GM12891 (cell line): ENCODE results near the gene TNFRSF21. TPM values are rescaled to one million over a fixed set of nuclear protein-coding genes. Genes with fewer than 3 reads are reported as not detected.

ENCODE experiments used
- DNase-seq: peaks from one replicate; pipeline ENCODE4 v3.0.0; 2011; ENCODE audit warnings: low spot score; ENCODE audit not compliant: insufficient read length
- FAIRE-seq: peaks from 2 replicates; lab custom pipeline; 2011; peaks lifted over from hg19 to GRCh38; lab: Jason Lieb, UNC
- PAX5 ChIP-seq: IDR thresholded peaks from 2 replicates; pipeline ENCODE4 v1.6.1; 2011; ENCODE audit warnings: low read length, moderate library complexity, mild to moderate bottlenecking; ENCODE audit not compliant: insufficient read depth, severe bottlenecking
- POLR2A ChIP-seq: IDR thresholded peaks from 2 replicates; pipeline ENCODE4 v1.6.1; 2011; ENCODE audit warnings: low read depth, low read length, control low read depth
- POLR2AphosphoS5 ChIP-seq: IDR thresholded peaks from 2 replicates; pipeline ENCODE4 v1.6.1; 2011; ENCODE audit warnings: low read depth, low read length, control low read depth
- POU2F2 ChIP-seq: IDR thresholded peaks from 2 replicates; pipeline ENCODE4 v1.6.1; 2011; ENCODE audit warnings: low read depth, mild to moderate bottlenecking, control low read depth, low read length, moderate library complexity
- SPI1 ChIP-seq: IDR thresholded peaks from 2 replicates; pipeline ENCODE4 v1.6.1; 2011; ENCODE audit warnings: low read depth, low read length, control low read depth
- TAF1 ChIP-seq: IDR thresholded peaks from 2 replicates; pipeline ENCODE4 v1.6.1; 2011; ENCODE audit warnings: low read depth, low read length, control low read depth
- polyA plus RNA-seq: library from polyadenylated mRNA; unstranded; fragments of >200 nt; gene quantifications from one replicate; pipeline ENCODE4 v1.2.1, GENCODE V29; 2012; ENCODE audit warnings: low read depth, missing spikeins, inconsistent platforms; ENCODE audit not compliant: missing spikeins

TNFRSF21 gene
- 0.12 TPM for polyA plus RNA-seq

GRCh38 chr6:47309291-47310130 is at the start of gene TNFRSF21:
Gene TNFRSF21, minus strand, starts transcription at chr6:47309905. Its CDS starts 394 bp downstream, at chr6:47309511.
- FAIRE-seq = peak; percentile 87
- DNase-seq = peak; percentile 86
- no peak for TF ChIP-seq SPI1
- no peak for TF ChIP-seq POU2F2
- no peak for TF ChIP-seq POLR2A
- TF ChIP-seq POLR2AphosphoS5 = no peak
- TF ChIP-seq PAX5 = no peak
- no peak for TF ChIP-seq TAF1

- peak; percentile 87 for FAIRE-seq
- TF ChIP-seq POLR2AphosphoS5 (no peak), TAF1 (no peak), POLR2A (no peak), PAX5 (no peak), POU2F2 (no peak), SPI1 (no peak)
- no peak for DNase-seq
Measured at GRCh38 chr6:47358440-47359225, 48.9 kb upstream of the TNFRSF21 start.

- no peak for DNase-seq
- TF ChIP-seq POLR2A (no peak), SPI1 (peak; percentile 59)
- no peak for FAIRE-seq
Measured at GRCh38 chr6:47357827-47358226, 48.1 kb upstream of the TNFRSF21 start.

- DNase-seq (no peak), FAIRE-seq (no peak)
- TF ChIP-seq PAX5 = no peak
Measured at GRCh38 chr6:47355496-47355895, 45.8 kb upstream of the TNFRSF21 start.

- no peak for FAIRE-seq
- TF ChIP-seq SPI1 (no peak), POU2F2 (no peak), POLR2AphosphoS5 (no peak), TAF1 (no peak), PAX5 (no peak), POLR2A (no peak)
- no peak for DNase-seq
Measured at GRCh38 chr6:47353871-47354270, 44.2 kb upstream of the TNFRSF21 start.

GRCh38 chr6:47352966-47353365 is 43.3 kb upstream of the TNFRSF21 start:
- FAIRE-seq (no peak), DNase-seq (no peak)
- TF ChIP-seq POLR2A (no peak), SPI1 (no peak), POLR2AphosphoS5 (no peak)

- no peak for TF ChIP-seq POLR2AphosphoS5
- TF ChIP-seq PAX5 = no peak
- TF ChIP-seq POU2F2 = no peak
- TF ChIP-seq POLR2A = no peak
- no peak for TF ChIP-seq SPI1
- no peak for TF ChIP-seq TAF1
- no peak for DNase-seq
- FAIRE-seq = peak; percentile 33
Measured at GRCh38 chr6:47352194-47352920, 42.7 kb upstream of the TNFRSF21 start.

GRCh38 chr6:47351621-47352020 is 41.9 kb upstream of the TNFRSF21 start:
- DNase-seq = no peak
- no peak for TF ChIP-seq POLR2A
- TF ChIP-seq TAF1 = no peak
- TF ChIP-seq SPI1 = no peak
- no peak for TF ChIP-seq POU2F2
- TF ChIP-seq POLR2AphosphoS5 = no peak
- no peak for TF ChIP-seq PAX5
- no peak for FAIRE-seq

GRCh38 chr6:47349931-47350330 is 40.2 kb upstream of the TNFRSF21 start:
- TF ChIP-seq TAF1 (no peak), POU2F2 (no peak), PAX5 (no peak), POLR2A (no peak), POLR2AphosphoS5 (no peak)
- FAIRE-seq (no peak), DNase-seq (no peak)
